MM.1S (cell line): ENCODE measurements around the gene ZMIZ2.

ENCODE experiments used
- EZH2phosphoT487 ChIP-seq: fragments of 300-600 bp; sonication (generic); IDR thresholded peaks from 2 replicates; pipeline ENCODE4 v1.6.1; 2018; ENCODE audit warnings: antibody characterized with exemption, low read length
- TF ChIP-seq, protein P1 (sequence below): fragments of 300-600 bp; sonication (generic); IDR thresholded peaks from 2 replicates; pipeline ENCODE4 v1.5.1; 2016; ENCODE audit warnings: antibody characterized with exemption, low read length, mixed read lengths

DNA sequence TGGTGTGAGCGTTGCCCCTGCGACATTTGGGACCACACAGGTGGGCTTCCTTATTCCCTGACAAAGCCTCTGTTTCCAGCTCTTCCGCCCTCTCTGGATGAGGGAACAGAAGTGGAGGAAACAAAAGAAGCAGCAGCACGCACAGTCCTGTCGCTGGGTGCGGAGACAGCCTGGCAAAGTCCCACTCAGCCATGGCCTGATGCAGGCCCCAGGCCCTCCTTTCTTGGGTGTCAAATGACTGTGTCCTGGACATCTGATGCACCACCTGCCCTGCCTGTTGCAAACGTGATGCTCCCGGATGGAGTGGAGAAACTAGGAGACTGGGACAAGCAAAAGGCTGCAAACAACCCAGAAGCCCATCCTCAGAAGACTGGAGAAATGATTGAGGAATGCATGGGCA is 20.7 kb downstream of the ZMIZ2 start:
- TF ChIP-seq EZH2phosphoT487: no peak
- TF ChIP-seq, protein P1, sequence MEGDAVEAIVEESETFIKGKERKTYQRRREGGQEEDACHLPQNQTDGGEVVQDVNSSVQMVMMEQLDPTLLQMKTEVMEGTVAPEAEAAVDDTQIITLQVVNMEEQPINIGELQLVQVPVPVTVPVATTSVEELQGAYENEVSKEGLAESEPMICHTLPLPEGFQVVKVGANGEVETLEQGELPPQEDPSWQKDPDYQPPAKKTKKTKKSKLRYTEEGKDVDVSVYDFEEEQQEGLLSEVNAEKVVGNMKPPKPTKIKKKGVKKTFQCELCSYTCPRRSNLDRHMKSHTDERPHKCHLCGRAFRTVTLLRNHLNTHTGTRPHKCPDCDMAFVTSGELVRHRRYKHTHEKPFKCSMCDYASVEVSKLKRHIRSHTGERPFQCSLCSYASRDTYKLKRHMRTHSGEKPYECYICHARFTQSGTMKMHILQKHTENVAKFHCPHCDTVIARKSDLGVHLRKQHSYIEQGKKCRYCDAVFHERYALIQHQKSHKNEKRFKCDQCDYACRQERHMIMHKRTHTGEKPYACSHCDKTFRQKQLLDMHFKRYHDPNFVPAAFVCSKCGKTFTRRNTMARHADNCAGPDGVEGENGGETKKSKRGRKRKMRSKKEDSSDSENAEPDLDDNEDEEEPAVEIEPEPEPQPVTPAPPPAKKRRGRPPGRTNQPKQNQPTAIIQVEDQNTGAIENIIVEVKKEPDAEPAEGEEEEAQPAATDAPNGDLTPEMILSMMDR: no peak
